Ovary (tissue), 3 donors: ENCODE measurements around the gene SBNO2.

Source experiments
- EP300 ChIP-seq: sonication (generic); formaldehyde crosslinking; IDR thresholded peaks from one replicate; pipeline ENCODE4 v1.6.1; 2017; ENCODE audit warnings: antibody characterized with exemption
- POLR2A ChIP-seq: fragments of 450-650 bp; IDR thresholded peaks from one replicate; pipeline ENCODE4 v1.6.1; 2017; ENCODE audit warnings: antibody characterized with exemption, mild to moderate bottlenecking, moderate library complexity
- TF ChIP-seq, protein P1 (sequence below), 3 donors: fragments of 450-650 bp in 2 of 3; fragments of 200-600 bp in 1 of 3; IDR thresholded peaks; one replicate each; pipeline versions ENCODE4 v1.5.1 to v1.8.0; 2016 to 2022; ENCODE audit warnings: antibody characterized with exemption in 3 of 3, mild to moderate bottlenecking in 1 of 3
- donor health status: DM: no; HTN: no; CAD: no.

DNA sequence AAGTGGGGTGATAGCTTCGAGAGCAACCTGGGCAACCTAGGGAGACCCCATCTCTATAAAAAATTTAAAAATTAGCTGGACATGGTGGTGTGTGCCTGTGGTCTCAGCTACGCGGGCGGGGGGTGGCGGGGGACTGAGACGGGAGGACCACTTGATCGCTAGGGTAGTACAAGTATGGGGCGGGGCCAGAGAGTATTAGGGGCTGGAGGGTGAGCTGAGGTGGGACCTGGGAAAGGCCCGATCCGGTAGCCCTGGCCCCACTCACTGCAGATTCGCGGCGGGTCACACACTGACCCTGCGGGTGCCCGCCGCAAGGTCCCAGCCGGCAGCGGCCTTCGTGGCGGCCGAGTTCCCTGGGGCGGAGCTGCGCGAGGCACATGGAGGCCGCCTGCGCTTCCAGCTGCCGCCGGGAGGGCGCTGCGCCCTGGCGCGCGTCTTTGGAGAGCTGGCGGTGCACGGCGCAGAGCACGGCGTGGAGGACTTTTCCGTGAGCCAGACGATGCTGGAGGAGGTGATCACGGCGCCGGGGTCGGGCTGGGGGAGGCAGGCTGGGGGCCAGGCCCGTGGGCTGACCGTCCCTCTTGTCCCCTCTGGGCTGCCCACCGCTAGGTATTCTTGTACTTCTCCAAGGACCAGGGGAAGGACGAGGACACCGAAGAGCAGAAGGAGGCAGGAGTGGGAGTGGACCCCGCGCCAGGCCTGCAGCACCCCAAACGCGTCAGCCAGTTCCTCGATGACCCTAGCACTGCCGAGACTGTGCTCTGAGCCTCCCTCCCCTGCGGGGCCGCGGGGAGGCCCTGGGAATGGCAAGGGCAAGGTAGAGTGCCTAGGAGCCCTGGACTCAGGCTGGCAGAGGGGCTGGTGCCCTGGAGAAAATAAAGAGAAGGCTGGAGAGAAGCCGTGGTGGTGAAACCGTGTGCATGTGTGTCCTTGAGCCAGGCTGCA, 109.1 kb downstream of the SBNO2 start:
- TF ChIP-seq, protein P1, sequence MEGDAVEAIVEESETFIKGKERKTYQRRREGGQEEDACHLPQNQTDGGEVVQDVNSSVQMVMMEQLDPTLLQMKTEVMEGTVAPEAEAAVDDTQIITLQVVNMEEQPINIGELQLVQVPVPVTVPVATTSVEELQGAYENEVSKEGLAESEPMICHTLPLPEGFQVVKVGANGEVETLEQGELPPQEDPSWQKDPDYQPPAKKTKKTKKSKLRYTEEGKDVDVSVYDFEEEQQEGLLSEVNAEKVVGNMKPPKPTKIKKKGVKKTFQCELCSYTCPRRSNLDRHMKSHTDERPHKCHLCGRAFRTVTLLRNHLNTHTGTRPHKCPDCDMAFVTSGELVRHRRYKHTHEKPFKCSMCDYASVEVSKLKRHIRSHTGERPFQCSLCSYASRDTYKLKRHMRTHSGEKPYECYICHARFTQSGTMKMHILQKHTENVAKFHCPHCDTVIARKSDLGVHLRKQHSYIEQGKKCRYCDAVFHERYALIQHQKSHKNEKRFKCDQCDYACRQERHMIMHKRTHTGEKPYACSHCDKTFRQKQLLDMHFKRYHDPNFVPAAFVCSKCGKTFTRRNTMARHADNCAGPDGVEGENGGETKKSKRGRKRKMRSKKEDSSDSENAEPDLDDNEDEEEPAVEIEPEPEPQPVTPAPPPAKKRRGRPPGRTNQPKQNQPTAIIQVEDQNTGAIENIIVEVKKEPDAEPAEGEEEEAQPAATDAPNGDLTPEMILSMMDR (IDR thresholded peaks at IDR 0.05) = peak in 2 of 3 donors; percentile 55 to 60
- TF ChIP-seq EP300 (no peak), POLR2A (no peak)
